Measurements from ENCODE around the gene CA5A.

The CA5A gene

DNA sequence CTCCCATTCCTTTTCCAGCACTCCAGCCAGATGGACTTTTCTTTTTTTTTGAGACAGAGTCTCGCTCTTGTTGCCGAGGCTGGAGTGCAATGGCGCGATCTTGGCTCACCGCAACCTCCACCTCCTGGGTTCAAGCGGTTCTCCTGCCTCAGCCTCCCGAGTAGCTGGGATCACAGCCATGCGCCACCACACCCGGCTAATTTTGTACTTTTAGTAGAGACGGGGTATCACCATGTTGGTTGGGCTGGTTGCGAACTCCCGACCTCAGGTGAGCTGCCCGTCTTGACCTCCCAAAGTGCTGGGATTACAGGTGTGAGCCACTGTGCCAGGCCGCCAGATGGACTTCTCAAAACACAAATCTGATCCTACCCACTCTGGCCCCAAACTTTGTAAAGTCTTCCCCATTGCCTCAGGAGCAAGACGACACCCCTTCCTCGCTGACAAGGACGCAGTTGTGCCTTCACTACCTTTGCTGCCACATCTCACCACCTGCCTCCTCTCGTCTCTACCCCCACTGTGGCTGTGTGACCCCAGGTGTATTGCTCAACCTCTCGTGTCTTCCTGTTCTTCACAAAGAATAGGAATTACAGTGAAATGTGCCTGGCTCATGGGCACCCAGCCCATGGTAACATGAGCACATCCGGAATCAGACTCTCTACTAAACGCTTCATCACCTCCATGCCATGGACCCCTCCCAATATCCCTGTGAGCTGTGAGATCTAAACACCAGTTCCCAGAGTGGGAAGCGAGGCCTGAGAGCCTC is 11.2 kb upstream of the CA5A start:
- Histone ChIP-seq H3K27me3 (no peaks in the 10 kb centered on the region), H3K4me1 (ENCODE audit: control insufficient read depth in 1 of 2, insufficient read depth in 1 of 2, low read depth in 1 of 2, low read length in 1 of 2) (peaks cover 47 to 50% of the 10 kb centered on the region in 2 experiments), H3K27ac (peak overlapping the region; percentile 85), H3K9me3 (no peaks in the 10 kb centered on the region), H3K36me3 (peaks cover 3% of the 10 kb centered on the region), H3K4me3 (ENCODE audit: low read depth in 1 of 2, low read length in 1 of 2) (peak overlapping the region; percentile 42 to 50)
- TF ChIP-seq, protein P1, sequence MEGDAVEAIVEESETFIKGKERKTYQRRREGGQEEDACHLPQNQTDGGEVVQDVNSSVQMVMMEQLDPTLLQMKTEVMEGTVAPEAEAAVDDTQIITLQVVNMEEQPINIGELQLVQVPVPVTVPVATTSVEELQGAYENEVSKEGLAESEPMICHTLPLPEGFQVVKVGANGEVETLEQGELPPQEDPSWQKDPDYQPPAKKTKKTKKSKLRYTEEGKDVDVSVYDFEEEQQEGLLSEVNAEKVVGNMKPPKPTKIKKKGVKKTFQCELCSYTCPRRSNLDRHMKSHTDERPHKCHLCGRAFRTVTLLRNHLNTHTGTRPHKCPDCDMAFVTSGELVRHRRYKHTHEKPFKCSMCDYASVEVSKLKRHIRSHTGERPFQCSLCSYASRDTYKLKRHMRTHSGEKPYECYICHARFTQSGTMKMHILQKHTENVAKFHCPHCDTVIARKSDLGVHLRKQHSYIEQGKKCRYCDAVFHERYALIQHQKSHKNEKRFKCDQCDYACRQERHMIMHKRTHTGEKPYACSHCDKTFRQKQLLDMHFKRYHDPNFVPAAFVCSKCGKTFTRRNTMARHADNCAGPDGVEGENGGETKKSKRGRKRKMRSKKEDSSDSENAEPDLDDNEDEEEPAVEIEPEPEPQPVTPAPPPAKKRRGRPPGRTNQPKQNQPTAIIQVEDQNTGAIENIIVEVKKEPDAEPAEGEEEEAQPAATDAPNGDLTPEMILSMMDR (IDR thresholded peaks at IDR 0.05), result no peak

DNA sequence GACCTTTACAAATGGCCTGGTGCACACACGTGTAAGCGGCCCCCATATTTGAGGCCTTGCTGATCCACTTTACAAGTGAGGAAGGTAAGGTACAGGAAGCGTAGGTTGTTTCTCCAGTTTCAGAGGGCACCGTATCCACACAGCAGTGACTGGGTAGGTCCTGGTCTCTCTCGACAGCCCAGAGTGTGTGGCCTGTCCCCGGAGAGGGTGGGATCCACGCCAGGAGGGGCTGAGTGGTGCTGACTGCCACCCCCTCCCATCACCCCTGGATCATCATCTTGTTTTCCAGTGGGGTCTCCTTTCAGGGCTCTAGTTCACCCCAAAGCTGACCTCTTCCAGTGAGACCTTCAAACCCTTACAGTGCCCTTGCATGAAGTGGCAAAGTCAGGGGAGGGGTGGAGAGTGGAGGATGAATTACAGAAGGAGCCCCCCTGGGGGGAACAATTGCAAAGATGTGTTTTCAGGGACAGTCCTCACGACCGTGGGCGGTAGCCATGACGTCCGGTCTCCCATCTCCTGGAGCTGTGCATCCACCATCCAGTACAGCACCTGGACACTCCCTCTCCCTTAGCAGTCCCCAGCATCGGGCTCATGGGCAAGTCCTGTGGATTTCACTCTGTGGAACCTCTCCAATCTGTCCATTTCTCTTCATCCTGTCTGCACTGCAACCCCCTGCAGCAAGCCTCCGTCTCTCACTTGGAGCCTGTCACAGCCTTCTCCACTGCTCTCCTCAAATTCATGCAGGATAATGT is 10.4 kb upstream of the CA5A start:
- H3K4me1 ChIP-seq (ENCODE audit: control insufficient read depth in 1 of 2, insufficient read depth in 1 of 2, low read depth in 1 of 2, low read length in 1 of 2), result peaks cover 39 to 42% of the 10 kb centered on the region in 2 experiments
- no peaks in the 10 kb centered on the region for H3K36me3 ChIP-seq
- no peaks in the 10 kb centered on the region for H3K9me3 ChIP-seq
- peak overlapping the region; percentile 85 for H3K27ac ChIP-seq
- no peak overlapping the region for H3K4me3 ChIP-seq (ENCODE audit: low read depth in 1 of 2, low read length in 1 of 2)
- TF ChIP-seq, protein P1 (IDR thresholded peaks at IDR 0.05), result no peak
- H3K27me3 ChIP-seq, result no peaks in the 10 kb centered on the region

DNA sequence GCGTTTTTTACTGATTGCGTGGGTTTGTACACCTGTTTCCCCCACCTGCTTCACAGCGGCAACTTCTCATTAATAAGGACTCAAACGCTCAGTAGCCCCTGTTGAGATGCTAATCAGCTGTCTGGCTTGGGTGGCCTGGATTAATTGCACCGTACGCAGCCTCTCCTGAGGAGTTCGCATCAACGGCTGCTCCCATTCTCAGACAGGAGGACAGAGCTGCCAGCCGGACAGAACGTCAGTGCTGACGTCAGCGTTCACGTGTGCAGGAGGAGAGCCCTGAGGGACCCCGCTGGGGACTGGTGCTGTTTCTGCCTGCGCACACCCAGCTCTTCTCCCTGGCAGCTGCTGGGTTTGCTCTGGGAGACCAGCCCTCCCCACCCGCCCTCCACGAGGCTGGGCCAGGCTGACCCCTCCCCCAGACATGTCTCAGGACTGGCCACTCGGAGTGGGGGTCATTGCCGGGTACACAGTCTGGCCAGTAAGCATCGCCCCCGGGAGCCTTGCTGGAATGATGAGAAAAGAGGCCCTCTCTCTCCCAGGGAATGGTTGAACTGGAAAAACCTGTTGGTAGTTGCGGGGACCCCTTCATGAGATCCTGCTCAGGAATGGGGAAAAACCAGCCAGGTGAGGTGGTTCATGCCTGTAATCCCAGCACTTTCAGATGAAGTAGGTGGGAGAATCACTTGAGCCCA is 9.2 kb upstream of the CA5A start:
- TF ChIP-seq, protein P1 (IDR thresholded peaks at IDR 0.05), result no peak
- peaks cover 36 to 38% of the 10 kb centered on the region in 2 experiments for H3K4me1 ChIP-seq (ENCODE audit: control insufficient read depth in 1 of 2, insufficient read depth in 1 of 2, low read depth in 1 of 2, low read length in 1 of 2)
- peak overlapping the region; percentile 22 for H3K27ac ChIP-seq
- no peaks in the 10 kb centered on the region for H3K9me3 ChIP-seq
- H3K4me3 ChIP-seq (ENCODE audit: low read depth in 1 of 2, low read length in 1 of 2), result peak overlapping the region; percentile 49 to 65
- H3K36me3 ChIP-seq, result no peaks in the 10 kb centered on the region
- H3K27me3 ChIP-seq, result no peaks in the 10 kb centered on the region

DNA sequence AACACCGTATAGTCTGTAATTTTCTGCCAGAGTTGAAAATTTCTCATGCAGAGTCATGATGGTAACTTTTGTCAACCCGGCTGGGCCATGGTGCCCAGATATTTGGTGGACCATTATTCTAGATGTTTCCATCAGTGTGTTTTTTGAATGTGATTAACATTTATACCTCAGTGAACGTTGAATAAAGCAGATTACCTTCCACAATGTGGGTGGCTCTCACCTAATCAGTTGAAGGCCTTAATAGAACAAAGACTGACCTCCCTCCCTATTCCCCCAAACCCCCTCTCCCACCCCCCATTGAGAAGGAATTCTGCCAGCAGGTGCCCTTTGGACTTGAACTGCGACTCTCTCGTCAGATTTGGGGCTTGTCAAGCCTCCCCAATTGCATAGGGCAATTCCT is 6.4 kb upstream of the CA5A start:
- no peak overlapping the region for H3K27ac ChIP-seq
- no peaks in the 10 kb centered on the region for H3K9me3 ChIP-seq
- TF ChIP-seq, protein P1 (IDR thresholded peaks at IDR 0.05), result no peak
- H3K4me1 ChIP-seq (ENCODE audit: control insufficient read depth in 1 of 2, insufficient read depth in 1 of 2, low read depth in 1 of 2, low read length in 1 of 2), result peaks cover 15 to 16% of the 10 kb centered on the region in 2 experiments
- no peaks in the 10 kb centered on the region for H3K36me3 ChIP-seq
- H3K4me3 ChIP-seq (ENCODE audit: low read depth in 1 of 2, low read length in 1 of 2), result no peak overlapping the region
- H3K27me3 ChIP-seq, result no peaks in the 10 kb centered on the region

DNA sequence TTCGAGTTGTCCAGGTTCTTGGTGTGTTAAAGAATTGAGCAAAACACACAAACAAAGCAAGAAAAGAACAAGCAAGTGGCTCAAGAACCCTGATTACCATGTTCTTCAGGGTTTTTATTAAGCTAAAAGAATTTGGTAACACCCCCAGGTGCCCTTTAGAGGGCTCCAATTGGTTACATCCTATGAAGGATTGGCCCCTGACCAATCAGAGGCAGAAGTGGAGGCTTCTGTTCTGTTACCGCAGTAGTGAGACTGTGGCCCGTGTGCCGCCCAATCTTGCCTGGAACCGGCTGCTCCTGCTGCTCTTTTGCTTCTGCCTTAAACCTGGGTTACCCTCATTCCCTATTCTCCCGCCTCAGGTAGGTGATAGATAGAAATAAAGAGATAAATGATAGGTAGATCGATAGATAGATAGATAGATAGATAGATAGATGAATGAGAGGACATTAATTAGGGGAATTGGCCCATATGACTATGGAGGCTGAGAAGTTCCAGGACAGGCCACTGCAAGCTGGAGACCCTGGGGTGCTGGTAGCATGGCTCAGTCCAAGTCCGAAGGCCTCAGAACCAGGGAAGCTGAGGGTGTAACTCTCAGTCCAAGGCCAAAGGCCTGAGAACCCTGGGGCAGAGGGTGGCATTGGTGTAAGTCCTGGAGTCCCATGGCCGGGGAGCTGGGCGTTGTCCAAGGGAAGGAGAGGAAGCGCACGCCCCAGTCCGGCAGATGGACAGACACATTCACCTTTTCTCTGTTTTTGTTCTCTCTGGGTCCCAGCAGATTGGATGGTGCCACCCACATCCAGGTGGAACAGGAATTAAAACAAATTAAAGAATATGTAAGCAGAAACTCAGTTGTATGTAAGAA is 3.5 kb upstream of the CA5A start:
- Histone ChIP-seq H3K27me3 (no peaks in the 10 kb centered on the region), H3K9me3 (no peaks in the 10 kb centered on the region), H3K36me3 (no peaks in the 10 kb centered on the region), H3K4me1 (ENCODE audit: control insufficient read depth in 1 of 2, insufficient read depth in 1 of 2, low read depth in 1 of 2, low read length in 1 of 2) (peaks cover 2 to 4% of the 10 kb centered on the region in 2 experiments), H3K4me3 (ENCODE audit: low read depth in 1 of 2, low read length in 1 of 2) (no peak overlapping the region), H3K27ac (no peak overlapping the region)
- TF ChIP-seq, protein P1 (IDR thresholded peaks at IDR 0.05), result no peak
